Stimulated activated CD4-positive, alpha-beta T cell treated with anti-CD3 and anti-CD28 coated beads, Interleukin-4, amount 100 ng/mL, for 24 hours (primary cell): Measurements from ENCODE around the gene TMEM178A.

Experiments used
- DNase-seq: peaks from one replicate; pipeline ENCODE4 v3.0.0-alpha.2; 2020

The TMEM178A gene

GRCh38 chr2:39682066-39682692 is 16.5 kb downstream of the TMEM178A start:
- DNase-seq, result no peak

- DNase-seq, result no peak
Observed at GRCh38 chr2:39683022-39683699, 17.4 kb downstream of the TMEM178A start.

- no peak for DNase-seq
Observed at GRCh38 chr2:39684464-39684863, 18.7 kb downstream of the TMEM178A start.

- no peak for DNase-seq
Observed at GRCh38 chr2:39685126-39685525, 19.4 kb downstream of the TMEM178A start.

GRCh38 chr2:39686456-39686855 is 20.7 kb downstream of the TMEM178A start:
- no peak for DNase-seq

- no peak for DNase-seq
Observed at GRCh38 chr2:39688181-39688580, 22.5 kb downstream of the TMEM178A start.

GRCh38 chr2:39689272-39689841 is 23.6 kb downstream of the TMEM178A start:
- no peak for DNase-seq

GRCh38 chr2:39689876-39690275 is 24.2 kb downstream of the TMEM178A start:
- no peak for DNase-seq

- DNase-seq, result no peak
Observed at GRCh38 chr2:39693245-39693644, 27.5 kb downstream of the TMEM178A start.

- DNase-seq, result no peak
Observed at GRCh38 chr2:39696101-39696553, 30.4 kb downstream of the TMEM178A start.

GRCh38 chr2:39696838-39697237 is 31.1 kb downstream of the TMEM178A start:
- DNase-seq, result no peak

GRCh38 chr2:39697454-39697853 is 31.7 kb downstream of the TMEM178A start:
- DNase-seq, result no peak

- no peak for DNase-seq
Observed at GRCh38 chr2:39701137-39701536, 35.4 kb downstream of the TMEM178A start.

GRCh38 chr2:39703181-39703872 is 37.6 kb downstream of the TMEM178A start:
- no peak for DNase-seq

GRCh38 chr2:39704540-39704939 is 38.8 kb downstream of the TMEM178A start:
- DNase-seq, result no peak

GRCh38 chr2:39705638-39706037 is 39.9 kb downstream of the TMEM178A start:
- DNase-seq, result no peak

- no peak for DNase-seq
Observed at GRCh38 chr2:39706312-39706711, 40.6 kb downstream of the TMEM178A start.

- DNase-seq, result no peak
Observed at GRCh38 chr2:39706945-39707344, 41.2 kb downstream of the TMEM178A start.

- DNase-seq, result no peak
Observed at GRCh38 chr2:39708003-39708402, 42.3 kb downstream of the TMEM178A start.

- no peak for DNase-seq
Observed at GRCh38 chr2:39710807-39711206, 45.1 kb downstream of the TMEM178A start.

- no peak for DNase-seq
Observed at GRCh38 chr2:39712953-39713352, 47.2 kb downstream of the TMEM178A start.

GRCh38 chr2:39715095-39715494 is 49.4 kb downstream of the TMEM178A start:
- DNase-seq, result no peak

- no peak for DNase-seq
Observed at GRCh38 chr2:39715822-39716221, 50.1 kb downstream of the TMEM178A start.

GRCh38 chr2:39717067-39717466 is 51.4 kb downstream of the TMEM178A start:
- no peak for DNase-seq
